HCT116 (cell line): ENCODE measurements around the gene XPNPEP2.

ENCODE experiments used
- EGR1 ChIP-seq: IDR thresholded peaks from 2 replicates; pipeline ENCODE4 v1.6.1; 2012; ENCODE audit warnings: low read depth
- EZH2 ChIP-seq: fragments of 200-600 bp; sonication (generic); IDR thresholded peaks from 2 replicates; pipeline ENCODE4 v1.6.1; 2017; ENCODE audit warnings: antibody characterized with exemption, mixed run types
- EZH2phosphoT487 ChIP-seq: fragments of 200-600 bp; IDR thresholded peaks from 2 replicates; pipeline ENCODE4 v1.6.1; 2018; ENCODE audit warnings: antibody characterized with exemption, borderline replicate concordance
- POLR2A ChIP-seq: IDR thresholded peaks from 2 replicates; pipeline ENCODE4 v1.7.0; 2011; ENCODE audit warnings: borderline replicate concordance; ENCODE audit not compliant: insufficient read depth, insufficient read length; ENCODE audit errors: extremely low read depth
- POLR2AphosphoS5 ChIP-seq: IDR thresholded peaks from 2 replicates; pipeline ENCODE4 v1.6.1; 2011; ENCODE audit warnings: mild to moderate bottlenecking, low read depth, low read length, moderate library complexity
- RAD21 ChIP-seq: IDR thresholded peaks from 2 replicates; pipeline ENCODE4 v1.6.1; 2012; ENCODE audit warnings: low read depth, mild to moderate bottlenecking
- SP1 ChIP-seq: IDR thresholded peaks from 2 replicates; pipeline ENCODE4 v1.6.1; 2012; ENCODE audit warnings: low read depth
- SRF ChIP-seq: IDR thresholded peaks from 2 replicates; pipeline ENCODE4 v1.6.1; 2012; ENCODE audit warnings: low read depth
- TCF7L2 ChIP-seq: IDR thresholded peaks from 2 replicates; pipeline ENCODE4 v1.7.0; 2011; ENCODE audit warnings: borderline replicate concordance, inconsistent platforms; ENCODE audit not compliant: insufficient read depth, insufficient read length; ENCODE audit errors: extremely low read depth
- TF ChIP-seq, protein P1 (sequence below), 3 experiments: fragments of 200-600 bp in 1 of 3; sonication (generic) in 1 of 3; IDR thresholded peaks in 2 of 3; conservative IDR thresholded peaks in 1 of 3; 2 replicates each; pipeline ENCODE4 v1.5.1; 2012 to 2017; ENCODE audit warnings: low read depth in 2 of 3, low read length in 2 of 3, antibody characterized with exemption in 1 of 3, borderline replicate concordance in 1 of 3, control low read depth in 1 of 3, mild to moderate bottlenecking in 1 of 3, mixed read lengths in 1 of 3, mixed run types in 1 of 3, moderate library complexity in 1 of 3; ENCODE audit not compliant: insufficient read depth in 1 of 3
- TF ChIP-seq, protein P2 (sequence below): IDR thresholded peaks from 2 replicates; pipeline ENCODE4 v1.6.1; 2012
- TF ChIP-seq, protein P3 (sequence below): IDR thresholded peaks from 2 replicates; pipeline ENCODE4 v1.6.1; 2012; ENCODE audit warnings: low read depth

DNA sequence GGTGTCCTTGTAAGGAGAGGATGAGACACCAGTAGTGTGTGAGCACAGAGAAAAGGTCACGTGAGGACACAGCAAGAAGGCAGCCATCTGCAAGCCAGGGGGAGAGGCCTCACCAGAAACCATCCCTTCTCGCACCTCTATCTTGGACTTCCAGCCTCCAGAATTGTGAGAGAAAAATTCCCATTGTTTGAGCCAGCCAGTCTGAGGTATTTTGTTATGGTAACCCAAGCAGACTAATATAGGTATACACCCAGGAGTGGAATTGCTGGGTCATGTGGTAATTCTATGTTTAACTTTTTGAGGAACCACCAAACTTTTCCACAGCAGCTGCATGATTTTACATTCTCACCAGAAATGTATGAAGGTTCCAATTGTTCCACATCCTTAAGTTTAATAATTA is 79.3 kb downstream of the XPNPEP2 start:
- TF ChIP-seq, protein P1, sequence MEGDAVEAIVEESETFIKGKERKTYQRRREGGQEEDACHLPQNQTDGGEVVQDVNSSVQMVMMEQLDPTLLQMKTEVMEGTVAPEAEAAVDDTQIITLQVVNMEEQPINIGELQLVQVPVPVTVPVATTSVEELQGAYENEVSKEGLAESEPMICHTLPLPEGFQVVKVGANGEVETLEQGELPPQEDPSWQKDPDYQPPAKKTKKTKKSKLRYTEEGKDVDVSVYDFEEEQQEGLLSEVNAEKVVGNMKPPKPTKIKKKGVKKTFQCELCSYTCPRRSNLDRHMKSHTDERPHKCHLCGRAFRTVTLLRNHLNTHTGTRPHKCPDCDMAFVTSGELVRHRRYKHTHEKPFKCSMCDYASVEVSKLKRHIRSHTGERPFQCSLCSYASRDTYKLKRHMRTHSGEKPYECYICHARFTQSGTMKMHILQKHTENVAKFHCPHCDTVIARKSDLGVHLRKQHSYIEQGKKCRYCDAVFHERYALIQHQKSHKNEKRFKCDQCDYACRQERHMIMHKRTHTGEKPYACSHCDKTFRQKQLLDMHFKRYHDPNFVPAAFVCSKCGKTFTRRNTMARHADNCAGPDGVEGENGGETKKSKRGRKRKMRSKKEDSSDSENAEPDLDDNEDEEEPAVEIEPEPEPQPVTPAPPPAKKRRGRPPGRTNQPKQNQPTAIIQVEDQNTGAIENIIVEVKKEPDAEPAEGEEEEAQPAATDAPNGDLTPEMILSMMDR (IDR thresholded peaks at IDR 0.05 in 2 of 3, conservative IDR thresholded peaks at IDR 0.05 in 1 of 3; ENCODE audit: borderline replicate concordance in 1 of 3, insufficient read depth in 1 of 3, low read depth in 2 of 3, low read length in 2 of 3): no peak
- TF ChIP-seq SP1 (no peak), EZH2 (no peak), POLR2AphosphoS5 (no peak), RAD21 (no peak), POLR2A (no peak), SRF (no peak), TCF7L2 (no peak), EZH2phosphoT487 (no peak), EGR1 (no peak)
- TF ChIP-seq, protein P2, sequence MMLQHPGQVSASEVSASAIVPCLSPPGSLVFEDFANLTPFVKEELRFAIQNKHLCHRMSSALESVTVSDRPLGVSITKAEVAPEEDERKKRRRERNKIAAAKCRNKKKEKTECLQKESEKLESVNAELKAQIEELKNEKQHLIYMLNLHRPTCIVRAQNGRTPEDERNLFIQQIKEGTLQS: no peak
- TF ChIP-seq, protein P3, sequence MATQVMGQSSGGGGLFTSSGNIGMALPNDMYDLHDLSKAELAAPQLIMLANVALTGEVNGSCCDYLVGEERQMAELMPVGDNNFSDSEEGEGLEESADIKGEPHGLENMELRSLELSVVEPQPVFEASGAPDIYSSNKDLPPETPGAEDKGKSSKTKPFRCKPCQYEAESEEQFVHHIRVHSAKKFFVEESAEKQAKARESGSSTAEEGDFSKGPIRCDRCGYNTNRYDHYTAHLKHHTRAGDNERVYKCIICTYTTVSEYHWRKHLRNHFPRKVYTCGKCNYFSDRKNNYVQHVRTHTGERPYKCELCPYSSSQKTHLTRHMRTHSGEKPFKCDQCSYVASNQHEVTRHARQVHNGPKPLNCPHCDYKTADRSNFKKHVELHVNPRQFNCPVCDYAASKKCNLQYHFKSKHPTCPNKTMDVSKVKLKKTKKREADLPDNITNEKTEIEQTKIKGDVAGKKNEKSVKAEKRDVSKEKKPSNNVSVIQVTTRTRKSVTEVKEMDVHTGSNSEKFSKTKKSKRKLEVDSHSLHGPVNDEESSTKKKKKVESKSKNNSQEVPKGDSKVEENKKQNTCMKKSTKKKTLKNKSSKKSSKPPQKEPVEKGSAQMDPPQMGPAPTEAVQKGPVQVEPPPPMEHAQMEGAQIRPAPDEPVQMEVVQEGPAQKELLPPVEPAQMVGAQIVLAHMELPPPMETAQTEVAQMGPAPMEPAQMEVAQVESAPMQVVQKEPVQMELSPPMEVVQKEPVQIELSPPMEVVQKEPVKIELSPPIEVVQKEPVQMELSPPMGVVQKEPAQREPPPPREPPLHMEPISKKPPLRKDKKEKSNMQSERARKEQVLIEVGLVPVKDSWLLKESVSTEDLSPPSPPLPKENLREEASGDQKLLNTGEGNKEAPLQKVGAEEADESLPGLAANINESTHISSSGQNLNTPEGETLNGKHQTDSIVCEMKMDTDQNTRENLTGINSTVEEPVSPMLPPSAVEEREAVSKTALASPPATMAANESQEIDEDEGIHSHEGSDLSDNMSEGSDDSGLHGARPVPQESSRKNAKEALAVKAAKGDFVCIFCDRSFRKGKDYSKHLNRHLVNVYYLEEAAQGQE: no peak
